ENCODE data around the gene CCM2.

DNA sequence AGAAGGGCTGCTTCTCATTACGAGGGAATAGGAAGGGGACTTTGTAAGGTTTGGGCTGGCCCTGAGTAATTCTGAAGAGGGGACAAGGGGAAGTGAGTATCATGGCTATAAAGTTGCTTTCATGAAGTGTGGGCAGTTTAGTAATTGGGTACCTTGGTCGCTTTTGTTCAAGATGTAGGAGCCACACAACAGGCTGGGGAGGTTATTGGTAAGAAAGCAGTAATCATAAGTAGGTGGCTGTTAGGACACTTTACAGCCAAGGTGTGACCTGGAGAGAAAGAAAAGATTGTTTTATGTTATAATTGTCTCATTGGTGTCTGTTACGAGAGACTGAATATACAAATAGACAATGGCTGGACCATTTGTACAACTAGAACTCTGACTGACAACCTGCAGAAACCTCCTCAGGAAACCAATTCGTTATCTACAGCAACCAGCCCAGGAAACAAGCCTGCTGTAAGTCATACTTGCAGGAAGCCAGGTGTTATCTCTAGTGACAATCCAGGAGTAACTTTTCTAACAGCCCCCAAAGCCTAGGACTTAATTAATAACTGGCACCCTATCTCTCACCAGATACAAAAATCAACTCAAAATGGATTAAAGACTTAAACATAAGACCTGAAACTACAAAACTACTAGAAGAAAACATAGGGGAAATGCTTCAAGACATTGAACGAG, 5.0 kb upstream of the CCM2 start:
- TF ChIP-seq, protein P1, sequence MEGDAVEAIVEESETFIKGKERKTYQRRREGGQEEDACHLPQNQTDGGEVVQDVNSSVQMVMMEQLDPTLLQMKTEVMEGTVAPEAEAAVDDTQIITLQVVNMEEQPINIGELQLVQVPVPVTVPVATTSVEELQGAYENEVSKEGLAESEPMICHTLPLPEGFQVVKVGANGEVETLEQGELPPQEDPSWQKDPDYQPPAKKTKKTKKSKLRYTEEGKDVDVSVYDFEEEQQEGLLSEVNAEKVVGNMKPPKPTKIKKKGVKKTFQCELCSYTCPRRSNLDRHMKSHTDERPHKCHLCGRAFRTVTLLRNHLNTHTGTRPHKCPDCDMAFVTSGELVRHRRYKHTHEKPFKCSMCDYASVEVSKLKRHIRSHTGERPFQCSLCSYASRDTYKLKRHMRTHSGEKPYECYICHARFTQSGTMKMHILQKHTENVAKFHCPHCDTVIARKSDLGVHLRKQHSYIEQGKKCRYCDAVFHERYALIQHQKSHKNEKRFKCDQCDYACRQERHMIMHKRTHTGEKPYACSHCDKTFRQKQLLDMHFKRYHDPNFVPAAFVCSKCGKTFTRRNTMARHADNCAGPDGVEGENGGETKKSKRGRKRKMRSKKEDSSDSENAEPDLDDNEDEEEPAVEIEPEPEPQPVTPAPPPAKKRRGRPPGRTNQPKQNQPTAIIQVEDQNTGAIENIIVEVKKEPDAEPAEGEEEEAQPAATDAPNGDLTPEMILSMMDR (IDR thresholded peaks at IDR 0.05 in 8 of 11, conservative IDR thresholded peaks at IDR 0.05 in 3 of 11) = no peak
- no peak for TF ChIP-seq POLR2AphosphoS5 (IDR thresholded peaks at IDR 0.05)
- TF ChIP-seq POLR2A (IDR thresholded peaks at IDR 0.05) = no peak
